ENCODE data around the gene ERLEC1.

- TF ChIP-seq, protein P1, sequence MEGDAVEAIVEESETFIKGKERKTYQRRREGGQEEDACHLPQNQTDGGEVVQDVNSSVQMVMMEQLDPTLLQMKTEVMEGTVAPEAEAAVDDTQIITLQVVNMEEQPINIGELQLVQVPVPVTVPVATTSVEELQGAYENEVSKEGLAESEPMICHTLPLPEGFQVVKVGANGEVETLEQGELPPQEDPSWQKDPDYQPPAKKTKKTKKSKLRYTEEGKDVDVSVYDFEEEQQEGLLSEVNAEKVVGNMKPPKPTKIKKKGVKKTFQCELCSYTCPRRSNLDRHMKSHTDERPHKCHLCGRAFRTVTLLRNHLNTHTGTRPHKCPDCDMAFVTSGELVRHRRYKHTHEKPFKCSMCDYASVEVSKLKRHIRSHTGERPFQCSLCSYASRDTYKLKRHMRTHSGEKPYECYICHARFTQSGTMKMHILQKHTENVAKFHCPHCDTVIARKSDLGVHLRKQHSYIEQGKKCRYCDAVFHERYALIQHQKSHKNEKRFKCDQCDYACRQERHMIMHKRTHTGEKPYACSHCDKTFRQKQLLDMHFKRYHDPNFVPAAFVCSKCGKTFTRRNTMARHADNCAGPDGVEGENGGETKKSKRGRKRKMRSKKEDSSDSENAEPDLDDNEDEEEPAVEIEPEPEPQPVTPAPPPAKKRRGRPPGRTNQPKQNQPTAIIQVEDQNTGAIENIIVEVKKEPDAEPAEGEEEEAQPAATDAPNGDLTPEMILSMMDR (conservative IDR thresholded peaks at IDR 0.05 in 1 of 2, IDR thresholded peaks at IDR 0.05 in 1 of 2; ENCODE audit: extremely low read depth in 1 of 2, insufficient read depth in 1 of 2, low read depth in 1 of 2, low read length in 2 of 2) = no peak
- TF ChIP-seq EZH2 (IDR thresholded peaks at IDR 0.05; ENCODE audit: borderline replicate concordance, low read length) = no peak
Observed at GRCh38 chr2:53865962-53866361, 79.1 kb downstream of the ERLEC1 start.

Measured in mammary epithelial cell (primary cell).